Activated CD4-positive, alpha-beta T cell treated with anti-CD3 and anti-CD28 coated beads, Interleukin-10, Interleukin-2, amounts not matched to agents 100 ng/mL and 50 ng/mL, durations not matched to agents 16 hours and 8 hours (primary cell): Measurements from ENCODE around the gene UBQLN1.

Experiments
- DNase-seq: peaks from one replicate; pipeline ENCODE4 v3.0.0-alpha.2; 2020

The UBQLN1 gene

GRCh38 chr9:83681490-83681889, 26.3 kb downstream of the UBQLN1 start:
- DNase-seq: no peak

- DNase-seq: no peak
These were observed 27.5 kb downstream of the UBQLN1 start for GRCh38 chr9:83680233-83680632.

GRCh38 chr9:83677596-83677995, 30.2 kb downstream of the UBQLN1 start:
- DNase-seq: no peak

- no peak for DNase-seq
These were observed 32.3 kb downstream of the UBQLN1 start for GRCh38 chr9:83675466-83675865.

GRCh38 chr9:83671451-83671850, 36.3 kb downstream of the UBQLN1 start:
- DNase-seq: no peak

- no peak for DNase-seq
These were observed 37.4 kb downstream of the UBQLN1 start for GRCh38 chr9:83670381-83670780.

GRCh38 chr9:83669067-83669466, 38.7 kb downstream of the UBQLN1 start:
- no peak for DNase-seq

GRCh38 chr9:83665580-83666200, 42.1 kb downstream of the UBQLN1 start:
- no peak for DNase-seq

- DNase-seq: no peak
These were observed 44.8 kb downstream of the UBQLN1 start for GRCh38 chr9:83662933-83663332.

GRCh38 chr9:83656952-83657351, 50.8 kb downstream of the UBQLN1 start:
- DNase-seq: peak; percentile 14

GRCh38 chr9:83656032-83656680, 51.6 kb downstream of the UBQLN1 start:
- peak; percentile 24 for DNase-seq

GRCh38 chr9:83655433-83655832, 52.3 kb downstream of the UBQLN1 start:
- DNase-seq: no peak

- no peak for DNase-seq
These were observed 55.3 kb downstream of the UBQLN1 start for GRCh38 chr9:83652433-83652832.

- no peak for DNase-seq
These were observed 56.2 kb downstream of the UBQLN1 start for GRCh38 chr9:83651558-83651957.

- no peak for DNase-seq
These were observed 58.2 kb downstream of the UBQLN1 start for GRCh38 chr9:83649515-83649914.

GRCh38 chr9:83649080-83649479, 58.7 kb downstream of the UBQLN1 start:
- DNase-seq: peak; percentile 71

GRCh38 chr9:83646500-83647239, 61.1 kb downstream of the UBQLN1 start:
- no peak for DNase-seq

GRCh38 chr9:83642793-83643192, 65.0 kb downstream of the UBQLN1 start:
- no peak for DNase-seq

GRCh38 chr9:83639266-83639665, 68.5 kb downstream of the UBQLN1 start:
- no peak for DNase-seq

- no peak for DNase-seq
These were observed 70.4 kb downstream of the UBQLN1 start for GRCh38 chr9:83637389-83637788.

- no peak for DNase-seq
These were observed 70.9 kb downstream of the UBQLN1 start for GRCh38 chr9:83636813-83637212.

- no peak for DNase-seq
These were observed 74.1 kb downstream of the UBQLN1 start for GRCh38 chr9:83633676-83634075.

- DNase-seq: no peak
These were observed 74.5 kb downstream of the UBQLN1 start for GRCh38 chr9:83633255-83633654.

- no peak for DNase-seq
These were observed 76.8 kb downstream of the UBQLN1 start for GRCh38 chr9:83630938-83631457.
